H1 (cell line): Measurements from ENCODE around the gene FTL.

ENCODE experiments used
- BCL11A ChIP-seq, 2 experiments: IDR thresholded peaks; one replicate each; pipeline ENCODE4 v1.6.1; 2011; ENCODE audit warnings: low read depth in 2 of 2, low read length in 2 of 2, mild to moderate bottlenecking in 2 of 2
- BRCA1 ChIP-seq: IDR thresholded peaks from 2 replicates; pipeline ENCODE4 v1.6.1; 2012; ENCODE audit warnings: low read depth, low read length, improper control_type of control experiment
- CBX8 ChIP-seq: fragments of 300-800, 300-1000 bp; sonication (generic); IDR thresholded peaks from 2 replicates; pipeline ENCODE4 v1.7.1; 2016; ENCODE audit warnings: low read depth, low read length, borderline replicate concordance
- CHD2 ChIP-seq: IDR thresholded peaks from 2 replicates; pipeline ENCODE4 v1.6.1; 2012; ENCODE audit warnings: low read length, improper control_type of control experiment
- EGR1 ChIP-seq: IDR thresholded peaks from 2 replicates; pipeline ENCODE4 v1.6.1; 2011; ENCODE audit warnings: low read depth, low read length, borderline replicate concordance
- JUND ChIP-seq: IDR thresholded peaks from 2 replicates; pipeline ENCODE4 v1.6.1; 2011; ENCODE audit warnings: mild to moderate bottlenecking, improper control_type of control experiment, low read length
- PHF8 ChIP-seq: fragments of 200-600 bp; sonication (generic); conservative IDR thresholded peaks from 2 replicates; pipeline ENCODE4 v1.7.1; 2012; ENCODE audit warnings: low read depth, mild to moderate bottlenecking, inconsistent platforms, low read length, moderate library complexity
- POLR2A ChIP-seq, 2 experiments: IDR thresholded peaks; 1 replicate in 1 of 2; 2 replicates in 1 of 2; pipeline ENCODE4 v1.6.1; 2011; ENCODE audit warnings: low read depth in 2 of 2, low read length in 2 of 2, mild to moderate bottlenecking in 2 of 2; ENCODE audit errors: control extremely low read depth in 1 of 2
- POLR2AphosphoS5 ChIP-seq: IDR thresholded peaks from 2 replicates; pipeline ENCODE4 v1.6.1; 2011; ENCODE audit warnings: low read depth, low read length
- RFX5 ChIP-seq: IDR thresholded peaks from 2 replicates; pipeline ENCODE4 v1.6.1; 2011; ENCODE audit warnings: low read depth, low read length, improper control_type of control experiment, borderline replicate concordance
- RNF2 ChIP-seq: fragments of 200-900, 300-1000 bp; sonication (generic); IDR thresholded peaks from 2 replicates; pipeline ENCODE4 v1.7.1; 2016; ENCODE audit warnings: borderline replicate concordance, low read depth, mild to moderate bottlenecking, antibody characterized with exemption, low read length; ENCODE audit not compliant: poor library complexity, severe bottlenecking; ENCODE audit errors: missing control alignments
- SIN3A ChIP-seq, 2 experiments: IDR thresholded peaks in 1 of 2; conservative IDR thresholded peaks in 1 of 2; 2 replicates each; pipeline ENCODE4 v1.6.1; 2011 to 2012; ENCODE audit warnings: low read length in 2 of 2, improper control_type of control experiment in 1 of 2, low read depth in 1 of 2, mild to moderate bottlenecking in 1 of 2
- SP4 ChIP-seq: IDR thresholded peaks from 2 replicates; pipeline ENCODE4 v1.6.1; 2012; ENCODE audit warnings: low read length, inconsistent platforms
- TF ChIP-seq, protein P1 (sequence below), 3 experiments: IDR thresholded peaks; 1 replicate in 2 of 3; 2 replicates in 1 of 3; pipeline versions ENCODE4 v1.5.1 to v1.6.1; 2011; ENCODE audit warnings: low read length in 3 of 3, mild to moderate bottlenecking in 3 of 3, inconsistent platforms in 2 of 3, low read depth in 1 of 3, moderate library complexity in 1 of 3; ENCODE audit not compliant: insufficient read depth in 1 of 3; ENCODE audit errors: control extremely low read depth in 1 of 3

DNA sequence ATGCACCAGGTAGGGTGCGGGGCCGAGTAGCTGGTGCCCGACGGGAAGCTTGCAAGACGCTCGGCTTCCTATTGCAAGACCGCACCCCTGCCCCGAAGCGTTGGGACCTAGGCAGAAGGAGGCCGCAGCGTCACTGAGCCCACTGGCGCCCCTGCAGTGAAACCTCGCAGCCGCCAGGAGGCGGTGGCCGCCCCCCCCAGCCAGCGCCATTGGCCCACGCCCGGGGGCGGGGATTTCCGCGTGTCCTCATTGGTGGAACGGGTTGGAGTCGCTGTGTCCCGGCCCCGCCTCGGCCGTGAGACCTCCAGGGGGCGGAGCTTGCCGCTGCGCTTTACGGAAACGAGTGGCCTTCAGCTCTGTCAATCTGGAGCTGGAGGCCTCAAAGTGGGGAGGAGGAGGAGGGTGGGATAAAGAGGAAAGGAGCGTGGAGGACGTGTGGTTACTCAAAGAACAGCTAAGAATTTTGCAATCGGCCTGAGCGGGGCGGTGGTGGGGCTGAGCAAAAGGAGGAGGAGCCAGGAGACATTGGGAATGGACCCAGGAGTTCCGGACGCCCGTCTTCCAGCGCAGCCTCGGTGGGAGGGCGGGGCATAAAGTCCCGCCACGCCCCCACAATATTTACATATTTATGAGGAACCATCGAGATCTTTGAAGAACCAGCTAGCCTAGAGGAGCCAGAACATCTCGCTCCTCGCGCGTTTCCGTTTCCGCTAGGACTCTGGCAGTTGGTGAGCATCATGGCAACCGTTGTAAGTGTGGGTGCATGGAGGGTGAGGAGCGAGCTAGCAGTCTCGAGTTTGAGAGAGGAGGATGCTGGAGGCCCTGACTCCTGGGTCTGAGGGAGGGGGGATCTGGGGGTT, 28.3 kb downstream of the FTL start, which contains the start of the genes GYS1 and RUVBL2:
- TF ChIP-seq, protein P1, sequence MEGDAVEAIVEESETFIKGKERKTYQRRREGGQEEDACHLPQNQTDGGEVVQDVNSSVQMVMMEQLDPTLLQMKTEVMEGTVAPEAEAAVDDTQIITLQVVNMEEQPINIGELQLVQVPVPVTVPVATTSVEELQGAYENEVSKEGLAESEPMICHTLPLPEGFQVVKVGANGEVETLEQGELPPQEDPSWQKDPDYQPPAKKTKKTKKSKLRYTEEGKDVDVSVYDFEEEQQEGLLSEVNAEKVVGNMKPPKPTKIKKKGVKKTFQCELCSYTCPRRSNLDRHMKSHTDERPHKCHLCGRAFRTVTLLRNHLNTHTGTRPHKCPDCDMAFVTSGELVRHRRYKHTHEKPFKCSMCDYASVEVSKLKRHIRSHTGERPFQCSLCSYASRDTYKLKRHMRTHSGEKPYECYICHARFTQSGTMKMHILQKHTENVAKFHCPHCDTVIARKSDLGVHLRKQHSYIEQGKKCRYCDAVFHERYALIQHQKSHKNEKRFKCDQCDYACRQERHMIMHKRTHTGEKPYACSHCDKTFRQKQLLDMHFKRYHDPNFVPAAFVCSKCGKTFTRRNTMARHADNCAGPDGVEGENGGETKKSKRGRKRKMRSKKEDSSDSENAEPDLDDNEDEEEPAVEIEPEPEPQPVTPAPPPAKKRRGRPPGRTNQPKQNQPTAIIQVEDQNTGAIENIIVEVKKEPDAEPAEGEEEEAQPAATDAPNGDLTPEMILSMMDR (IDR thresholded peaks at IDR 0.05; ENCODE audit: control extremely low read depth in 1 of 3, insufficient read depth in 1 of 3, low read depth in 1 of 3, low read length in 3 of 3) = peak; percentile 78 to 92 (median 88)
- TF ChIP-seq RNF2 (no peak), CHD2 (peak; percentile 70; the same call in 1 of the 2 replicates), CBX8 (no peak), POLR2A (IDR thresholded peaks at IDR 0.05; ENCODE audit: control extremely low read depth in 1 of 2, low read depth in 2 of 2, low read length in 2 of 2) (peak in 1 of 2 experiments; percentile 77; a peak in 2 of 3 replicates), BRCA1 (no peak; the same call in 1 of the 2 replicates), RFX5 (no peak; the same call in 1 of the 2 replicates), EGR1 (peak; percentile 62), JUND (no peak), BCL11A (IDR thresholded peaks at IDR 0.05; ENCODE audit: low read depth in 2 of 2, low read length in 2 of 2) (no peak), SP4 (peak; percentile 89; the same call in 1 of the 2 replicates), PHF8 (peak; percentile 76), POLR2AphosphoS5 (peak; percentile 93), SIN3A (conservative IDR thresholded peaks at IDR 0.05 in 1 of 2, IDR thresholded peaks at IDR 0.05 in 1 of 2; ENCODE audit: low read depth in 1 of 2, low read length in 2 of 2) (peak; percentile 52 to 67; a peak in 1 of 4 replicates)
